Aorta (tissue), 4 donors: ENCODE measurements around the gene ANAPC5. TPM values are rescaled to one million over a fixed set of nuclear protein-coding genes. Genes with fewer than 3 reads are reported as not detected.

Source experiments
- polyA plus RNA-seq, 2 donors: library from polyadenylated mRNA; stranded (reverse); fragments of 200-250 nt; gene quantifications; one replicate each; pipeline ENCODE4 v1.2.3, GENCODE V29; 2013
- total RNA-seq, 2 donors: library from RNA; stranded (reverse); fragmentation: NEBNext Ultra II Directional; extraction: Animal tissue kit (Norgen Biotek cat#: 25700); gene quantifications; one replicate each; pipeline ENCODE4 v1.2.1, GENCODE V29; 2021
- donor health status: healthy with polysubstance abuse.
- donor health status: Bipolar disorder and iron deficiency.
- donor health status: DM: no; HTN: no; CAD: no.
- donor health status: DM: yes; HTN: yes; CAD: no.

The ANAPC5 gene
- total and polyA plus RNA-seq, 4 donors: 46.5 to 255 (median 111) TPM

Other genes starting within 250 kb of the ANAPC5 start
- gene P2RX7, start 219.5 kb downstream of the ANAPC5 start, total RNA-seq: 10 to 100 TPM in 1 of 2 donors, 1 to 10 TPM in 1; 3.9 to 12.8 TPM
- 1 to 10 TPM; 2.1 to 4.4 TPM for gene P2RX7, start 219.5 kb downstream of the ANAPC5 start, polyA plus RNA-seq
- gene P2RX4, start 142.3 kb downstream of the ANAPC5 start, total RNA-seq: 10 to 100 TPM; 22.3 to 32.0 TPM
- gene P2RX4, start 142.3 kb downstream of the ANAPC5 start, polyA plus RNA-seq: 10 to 100 TPM; 23.3 to 24.6 TPM
- gene CAMKK2, start 55.7 kb downstream of the ANAPC5 start, total RNA-seq: 10 to 100 TPM; 34.4 to 47.6 TPM
- gene CAMKK2, start 55.7 kb downstream of the ANAPC5 start, polyA plus RNA-seq: 10 to 100 TPM; 20.7 to 28.1 TPM
- 10 to 100 TPM; 26.9 to 30.9 TPM for gene RNF34, start 47.7 kb upstream of the ANAPC5 start, total RNA-seq
- gene RNF34, start 47.7 kb upstream of the ANAPC5 start, polyA plus RNA-seq: 10 to 100 TPM; 15.8 to 15.9 TPM
- gene KDM2B, start 228.6 kb upstream of the ANAPC5 start, total RNA-seq: 10 to 100 TPM; 12.8 to 28.0 TPM
- gene KDM2B, start 228.6 kb upstream of the ANAPC5 start, polyA plus RNA-seq: 10 to 100 TPM in 1 of 2 donors, 1 to 10 TPM in 1; 8.0 to 15.7 TPM